Measurements from ENCODE around the gene QRICH2. TPM values are rescaled to one million over a fixed set of nuclear protein-coding genes. Genes with fewer than 3 reads are reported as not detected.

Gene QRICH2
- total and polyA plus RNA-seq, 10 of the 15 experiments (the other 5 are each of a cell fraction or from before 2014, with no cell fraction given), result 0.04 to 0.72 (median 0.25) TPM

- ChIA-PET POLR2A (interaction anchor here (8.4 to 17.9 kb wide), 2 partner anchors 14 to 90 kb away, joined by 82 to 427 read pairs; partner anchors contain the start of gene UBALD2), RAD21 (ENCODE audit: unreplicated experiment) (interaction anchor here (1.1 to 18.5 kb wide), 4 partner anchors 10 to 153 kb away, joined by 3 to 419 read pairs (median 60); partner anchors contain the start of gene UBALD2), CTCF (interaction anchor here (1.1 to 10.6 kb wide), 3 partner anchors 92 to 153 kb away, joined by 4 to 160 read pairs (median 12); no protein-coding TSS in a partner anchor), SMC1A (ENCODE audit: uncharacterized antibody, unreplicated experiment) (interaction anchor here (9.4 to 10.2 kb wide), 2 partner anchors 90 to 151 kb away, joined by 63 to 152 read pairs; no protein-coding TSS in a partner anchor)
- no peak for DNase-seq (ENCODE audit: low read depth, low spot score)
- Histone ChIP-seq H3K79me2 (ENCODE audit: control insufficient read depth, insufficient read depth, low read length) (peaks cover 13% of the 10 kb centered on the region), H3K4me2 (ENCODE audit: control insufficient read depth, insufficient read depth) (no peak overlapping the region), H3K9me3 (replicated peaks; ENCODE audit: control insufficient read depth, insufficient read depth, low read length) (no peaks in the 10 kb centered on the region), H4K20me1 (ENCODE audit: control insufficient read depth, insufficient read depth) (no peaks in the 10 kb centered on the region), H2AFZ (ENCODE audit: control insufficient read depth, low read depth, low read length) (no peak overlapping the region), H3K36me3 (ENCODE audit: control insufficient read depth in 2 of 2, insufficient read depth in 2 of 2, low read length in 1 of 2) (no peaks in the 10 kb centered on the region; a peak in 1 of 4 replicates), H3K4me3 (no peak overlapping the region), H3K4me1 (ENCODE audit: control insufficient read depth, insufficient read depth, low read length) (peaks cover 26% of the 10 kb centered on the region), H3K27ac (ENCODE audit: control insufficient read depth, insufficient read depth) (no peak overlapping the region), H3K27me3 (replicated peaks in 1 of 2; ENCODE audit: control insufficient read depth in 2 of 2, insufficient read depth in 2 of 2, low read length in 1 of 2) (no peaks in the 10 kb centered on the region), H3K9ac (ENCODE audit: control insufficient read depth, insufficient read depth, low read length) (no peak overlapping the region)
- in situ Hi-C loops (cut with MboI) (no loop called here), intact Hi-C loops (cut with micrococcal nuclease; ENCODE audit: unreplicated experiment) (no loop called here)
- BruUV-seq (replicated peaks), result no TSS peak
- 49% methylated on average over 11 of the region's 11 CpGs for WGBS (ENCODE audit: insufficient coverage, insufficient replicate concordance, low lambda C conversion rate, missing lambda C conversion rate)
- no peak for ATAC-seq
- no peak for FAIRE-seq
- TF ChIP-seq SMAD5 (IDR thresholded peaks at IDR 0.05; ENCODE audit: low read depth) (no peak), EGR1 (IDR thresholded peaks at IDR 0.05; ENCODE audit: borderline replicate concordance in 1 of 2, low read depth in 2 of 2, low read length in 2 of 2) (0 out of 3 replicates have a peak, but pooled peaks of 1 of the 2 experiments have one; percentile 21), POU2F2 (IDR thresholded peaks at IDR 0.05; ENCODE audit: borderline replicate concordance, low read depth, low read length) (no peak), POLR2A (IDR thresholded peaks at IDR 0.05; ENCODE audit: low read depth, low read length) (0 out of 2 replicates have a peak, but pooled peaks have one; percentile 5)
Observed at GRCh38 chr17:76276069-76276431, 32.0 kb downstream of the QRICH2 start.

DNA sequence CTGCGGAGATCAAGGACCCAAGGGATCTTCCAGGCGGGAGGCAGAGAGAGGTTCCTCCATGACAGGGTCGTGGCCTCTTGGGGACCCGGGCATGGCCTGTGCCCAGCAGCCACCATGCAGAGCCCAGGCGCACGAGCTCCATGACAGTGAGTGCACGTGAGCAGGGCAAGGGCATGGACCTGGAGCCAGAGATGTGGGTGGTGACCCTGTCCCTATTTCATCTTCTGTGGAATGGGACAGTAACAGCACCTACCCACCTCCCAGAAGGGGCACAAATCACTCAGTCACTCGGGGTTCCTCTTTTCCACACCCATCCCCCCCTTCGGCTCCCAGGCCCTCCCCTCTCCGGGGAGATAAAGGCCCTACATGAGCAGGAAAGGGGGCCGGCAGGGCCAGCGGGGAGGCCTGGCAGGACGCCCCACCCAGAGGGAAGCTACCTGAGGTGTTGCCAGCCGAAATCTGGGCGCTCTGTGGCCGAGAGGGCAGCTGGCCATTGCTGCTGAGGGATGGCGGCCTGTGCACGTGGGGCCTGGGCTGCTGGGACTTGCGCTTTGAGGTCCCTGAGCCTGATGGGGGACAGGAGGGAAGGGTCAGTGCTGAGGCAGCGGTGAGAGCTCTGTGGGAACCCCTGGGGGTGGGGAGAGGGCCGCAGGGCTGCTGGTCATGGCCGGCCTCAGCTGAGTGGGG is 32.6 kb downstream of the QRICH2 start:
- Histone ChIP-seq H2AFZ (ENCODE audit: control insufficient read depth, low read depth, low read length) (no peak overlapping the region), H3K9me3 (replicated peaks; ENCODE audit: control insufficient read depth, insufficient read depth, low read length) (no peaks in the 10 kb centered on the region), H3K27me3 (replicated peaks in 1 of 2; ENCODE audit: control insufficient read depth in 2 of 2, insufficient read depth in 2 of 2, low read length in 1 of 2) (no peaks in the 10 kb centered on the region), H3K79me2 (ENCODE audit: control insufficient read depth, insufficient read depth, low read length) (peaks cover 19% of the 10 kb centered on the region), H3K9ac (ENCODE audit: control insufficient read depth, insufficient read depth, low read length) (no peak overlapping the region), H3K4me2 (ENCODE audit: control insufficient read depth, insufficient read depth) (no peak overlapping the region), H3K36me3 (ENCODE audit: control insufficient read depth in 2 of 2, insufficient read depth in 2 of 2, low read length in 1 of 2) (no peaks in the 10 kb centered on the region; a peak in 1 of 4 replicates), H3K4me1 (ENCODE audit: control insufficient read depth, insufficient read depth, low read length) (peaks cover 31% of the 10 kb centered on the region), H3K27ac (ENCODE audit: control insufficient read depth, insufficient read depth) (no peak overlapping the region), H3K4me3 (no peak overlapping the region), H4K20me1 (ENCODE audit: control insufficient read depth, insufficient read depth) (no peaks in the 10 kb centered on the region)
- intact Hi-C loops (cut with micrococcal nuclease; ENCODE audit: unreplicated experiment), result no loop called here
- ATAC-seq (no peak), FAIRE-seq (no peak), DNase-seq (ENCODE audit: low read depth, low spot score) (no peak)
- TF ChIP-seq, protein P1, sequence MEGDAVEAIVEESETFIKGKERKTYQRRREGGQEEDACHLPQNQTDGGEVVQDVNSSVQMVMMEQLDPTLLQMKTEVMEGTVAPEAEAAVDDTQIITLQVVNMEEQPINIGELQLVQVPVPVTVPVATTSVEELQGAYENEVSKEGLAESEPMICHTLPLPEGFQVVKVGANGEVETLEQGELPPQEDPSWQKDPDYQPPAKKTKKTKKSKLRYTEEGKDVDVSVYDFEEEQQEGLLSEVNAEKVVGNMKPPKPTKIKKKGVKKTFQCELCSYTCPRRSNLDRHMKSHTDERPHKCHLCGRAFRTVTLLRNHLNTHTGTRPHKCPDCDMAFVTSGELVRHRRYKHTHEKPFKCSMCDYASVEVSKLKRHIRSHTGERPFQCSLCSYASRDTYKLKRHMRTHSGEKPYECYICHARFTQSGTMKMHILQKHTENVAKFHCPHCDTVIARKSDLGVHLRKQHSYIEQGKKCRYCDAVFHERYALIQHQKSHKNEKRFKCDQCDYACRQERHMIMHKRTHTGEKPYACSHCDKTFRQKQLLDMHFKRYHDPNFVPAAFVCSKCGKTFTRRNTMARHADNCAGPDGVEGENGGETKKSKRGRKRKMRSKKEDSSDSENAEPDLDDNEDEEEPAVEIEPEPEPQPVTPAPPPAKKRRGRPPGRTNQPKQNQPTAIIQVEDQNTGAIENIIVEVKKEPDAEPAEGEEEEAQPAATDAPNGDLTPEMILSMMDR (IDR thresholded peaks at IDR 0.05 in 2 of 3, conservative IDR thresholded peaks at IDR 0.05 in 1 of 3; ENCODE audit: control insufficient read depth in 2 of 3, extremely low read depth in 1 of 3, insufficient read depth in 1 of 3, low read depth in 3 of 3, low read length in 3 of 3), result no peak
- 0 out of 2 replicates have a peak, but pooled peaks have one; percentile 30 for TF ChIP-seq SPI1 (IDR thresholded peaks at IDR 0.05; ENCODE audit: borderline replicate concordance, insufficient read depth, low read depth, low read length)
- peak; percentile 11; the same call in 1 of the 2 replicates for TF ChIP-seq POLR2A (IDR thresholded peaks at IDR 0.05; ENCODE audit: low read depth, low read length)
- SMC1A ChIA-PET (ENCODE audit: uncharacterized antibody, unreplicated experiment), result interaction anchor here (0.9 to 10.2 kb wide), 7 partner anchors 14 to 256 kb away, joined by 3 to 152 read pairs (median 12); partner anchors contain the start of gene UBALD2
- POLR2A ChIA-PET, result interaction anchor here (0.6 to 17.9 kb wide), 4 partner anchors 13 to 272 kb away, joined by 3 to 427 read pairs (median 43); partner anchors contain the start of gene UBALD2
- CTCF ChIA-PET, result interaction anchor here (0.6 to 10.6 kb wide), 7 partner anchors 24 to 337 kb away, joined by 3 to 160 read pairs (median 4); no protein-coding TSS in a partner anchor
- RAD21 ChIA-PET (ENCODE audit: unreplicated experiment), result interaction anchor here (0.6 to 18.5 kb wide), 5 partner anchors 9 to 152 kb away, joined by 3 to 419 read pairs (median 46); partner anchors contain the start of gene UBALD2
- BruUV-seq (replicated peaks), result no TSS peak
- in situ Hi-C loops (cut with MboI), result no loop called here
- WGBS (ENCODE audit: insufficient coverage, insufficient replicate concordance, low lambda C conversion rate, missing lambda C conversion rate), result 60% methylated on average over 22 of the region's 22 CpGs
